Breast epithelium (tissue), 3 donors: ENCODE results near the gene CDK19.

ENCODE experiments used
- CTCF ChIP-seq, 3 donors: fragments of 450-650 bp; IDR thresholded peaks; one replicate each; pipeline ENCODE4 v1.5.1; 2016 to 2017; ENCODE audit warnings: antibody characterized with exemption in 3 of 3, mild to moderate bottlenecking in 3 of 3, moderate library complexity in 3 of 3
- POLR2A ChIP-seq: fragments of 450-650 bp; IDR thresholded peaks from one replicate; pipeline ENCODE4 v1.6.1; 2016; ENCODE audit warnings: antibody characterized with exemption, mild to moderate bottlenecking, moderate library complexity

- no peak for TF ChIP-seq POLR2A
- no peak for TF ChIP-seq CTCF (IDR thresholded peaks at IDR 0.05)
Measured at GRCh38 chr6:110784610-110784979, 30.7 kb downstream of the CDK19 start.
